SK-N-SH treated with all-trans-retinoic acid at 6 μM for 48 hours (cell line): ENCODE data around the gene FAM20B.

Experiments
- GLIS3 ChIP-seq: fragments of 250-450 bp; sonication (Bioruptor Pico); IDR thresholded peaks from 2 replicates; pipeline ENCODE4 v1.5.0; 2020; ENCODE audit warnings: mild to moderate bottlenecking, moderate library complexity
- PPARA ChIP-seq: fragments of 250-450 bp; sonication (Bioruptor Pico); IDR thresholded peaks from 2 replicates; pipeline ENCODE4 v1.5.0; 2020; ENCODE audit warnings: mild to moderate bottlenecking, borderline replicate concordance
- RARB ChIP-seq: fragments of 250-450 bp; sonication (Bioruptor Pico); IDR thresholded peaks from 2 replicates; pipeline ENCODE4 v1.8.0; 2021; ENCODE audit warnings: mild to moderate bottlenecking, moderate library complexity
- SNAI2 ChIP-seq: fragments of 250-450 bp; sonication (Bioruptor Pico); IDR thresholded peaks from 2 replicates; pipeline ENCODE4 v1.5.0; 2020; ENCODE audit warnings: mild to moderate bottlenecking, moderate library complexity
- TOX ChIP-seq: fragments of 250-450 bp; sonication (Bioruptor Pico); IDR thresholded peaks from 2 replicates; pipeline ENCODE4 v1.8.0; 2021; ENCODE audit warnings: mild to moderate bottlenecking, moderate library complexity, borderline replicate concordance
- ZFP3 ChIP-seq: fragments of 250-450 bp; sonication (Bioruptor Pico); IDR thresholded peaks from 2 replicates; pipeline ENCODE4 v1.5.0; 2020; ENCODE audit warnings: mild to moderate bottlenecking, moderate library complexity
- ZFP30 ChIP-seq: fragments of 450-650 bp; formaldehyde crosslinking; IDR thresholded peaks from 2 replicates; pipeline ENCODE4 v1.5.0; 2022; ENCODE audit warnings: mild to moderate bottlenecking, moderate library complexity
- TF ChIP-seq, protein P1 (sequence below): fragments of 250-450 bp; sonication (Bioruptor Pico); IDR thresholded peaks from 2 replicates; pipeline ENCODE4 v1.8.0; 2020; ENCODE audit warnings: mild to moderate bottlenecking, moderate library complexity, borderline replicate concordance
- TF ChIP-seq, protein P2 (sequence below): fragments of 250-450 bp; sonication (Bioruptor Pico); IDR thresholded peaks from 2 replicates; pipeline ENCODE4 v1.5.0; 2020; ENCODE audit warnings: mild to moderate bottlenecking, moderate library complexity
- TF ChIP-seq, protein P3 (sequence below): fragments of 250-450 bp; sonication (Bioruptor Pico); IDR thresholded peaks from 2 replicates; pipeline ENCODE4 v1.5.1; 2020; ENCODE audit warnings: low read depth, mild to moderate bottlenecking, moderate library complexity

DNA sequence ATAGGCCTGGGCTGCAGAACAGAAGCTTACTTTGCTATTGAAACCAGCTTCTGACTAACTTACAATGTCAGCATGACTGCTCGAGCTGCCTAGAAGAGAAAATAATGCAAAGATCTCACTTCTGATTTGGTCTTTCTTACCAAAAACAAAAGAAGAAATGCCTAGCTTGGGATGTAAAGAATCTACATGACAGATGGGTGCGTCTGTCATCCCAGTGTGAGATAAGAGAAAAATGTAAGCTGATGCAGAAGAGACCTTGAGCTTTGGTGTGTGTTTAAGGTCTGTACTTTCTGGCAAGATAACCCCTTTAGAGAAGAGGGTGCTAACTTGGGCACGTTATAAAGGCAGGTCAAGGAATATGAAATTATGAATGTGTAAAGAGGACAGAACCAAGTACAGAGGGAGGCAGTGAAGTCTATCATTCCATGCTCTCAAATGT, 3.6 kb downstream of the FAM20B start:
- TF ChIP-seq PPARA (CRISPR knock-in tag) (no peak), GLIS3 (CRISPR knock-in tag) (no peak), SNAI2 (CRISPR knock-in tag) (no peak), ZFP3 (CRISPR knock-in tag) (no peak), TOX (CRISPR knock-in tag) (no peak), ZFP30 (CRISPR knock-in tag) (no peak), RARB (CRISPR knock-in tag) (no peak)
- TF ChIP-seq, protein P1, sequence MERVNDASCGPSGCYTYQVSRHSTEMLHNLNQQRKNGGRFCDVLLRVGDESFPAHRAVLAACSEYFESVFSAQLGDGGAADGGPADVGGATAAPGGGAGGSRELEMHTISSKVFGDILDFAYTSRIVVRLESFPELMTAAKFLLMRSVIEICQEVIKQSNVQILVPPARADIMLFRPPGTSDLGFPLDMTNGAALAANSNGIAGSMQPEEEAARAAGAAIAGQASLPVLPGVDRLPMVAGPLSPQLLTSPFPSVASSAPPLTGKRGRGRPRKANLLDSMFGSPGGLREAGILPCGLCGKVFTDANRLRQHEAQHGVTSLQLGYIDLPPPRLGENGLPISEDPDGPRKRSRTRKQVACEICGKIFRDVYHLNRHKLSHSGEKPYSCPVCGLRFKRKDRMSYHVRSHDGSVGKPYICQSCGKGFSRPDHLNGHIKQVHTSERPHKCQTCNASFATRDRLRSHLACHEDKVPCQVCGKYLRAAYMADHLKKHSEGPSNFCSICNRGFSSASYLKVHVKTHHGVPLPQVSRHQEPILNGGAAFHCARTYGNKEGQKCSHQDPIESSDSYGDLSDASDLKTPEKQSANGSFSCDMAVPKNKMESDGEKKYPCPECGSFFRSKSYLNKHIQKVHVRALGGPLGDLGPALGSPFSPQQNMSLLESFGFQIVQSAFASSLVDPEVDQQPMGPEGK (CRISPR knock-in tag), result no peak
- TF ChIP-seq, protein P2, sequence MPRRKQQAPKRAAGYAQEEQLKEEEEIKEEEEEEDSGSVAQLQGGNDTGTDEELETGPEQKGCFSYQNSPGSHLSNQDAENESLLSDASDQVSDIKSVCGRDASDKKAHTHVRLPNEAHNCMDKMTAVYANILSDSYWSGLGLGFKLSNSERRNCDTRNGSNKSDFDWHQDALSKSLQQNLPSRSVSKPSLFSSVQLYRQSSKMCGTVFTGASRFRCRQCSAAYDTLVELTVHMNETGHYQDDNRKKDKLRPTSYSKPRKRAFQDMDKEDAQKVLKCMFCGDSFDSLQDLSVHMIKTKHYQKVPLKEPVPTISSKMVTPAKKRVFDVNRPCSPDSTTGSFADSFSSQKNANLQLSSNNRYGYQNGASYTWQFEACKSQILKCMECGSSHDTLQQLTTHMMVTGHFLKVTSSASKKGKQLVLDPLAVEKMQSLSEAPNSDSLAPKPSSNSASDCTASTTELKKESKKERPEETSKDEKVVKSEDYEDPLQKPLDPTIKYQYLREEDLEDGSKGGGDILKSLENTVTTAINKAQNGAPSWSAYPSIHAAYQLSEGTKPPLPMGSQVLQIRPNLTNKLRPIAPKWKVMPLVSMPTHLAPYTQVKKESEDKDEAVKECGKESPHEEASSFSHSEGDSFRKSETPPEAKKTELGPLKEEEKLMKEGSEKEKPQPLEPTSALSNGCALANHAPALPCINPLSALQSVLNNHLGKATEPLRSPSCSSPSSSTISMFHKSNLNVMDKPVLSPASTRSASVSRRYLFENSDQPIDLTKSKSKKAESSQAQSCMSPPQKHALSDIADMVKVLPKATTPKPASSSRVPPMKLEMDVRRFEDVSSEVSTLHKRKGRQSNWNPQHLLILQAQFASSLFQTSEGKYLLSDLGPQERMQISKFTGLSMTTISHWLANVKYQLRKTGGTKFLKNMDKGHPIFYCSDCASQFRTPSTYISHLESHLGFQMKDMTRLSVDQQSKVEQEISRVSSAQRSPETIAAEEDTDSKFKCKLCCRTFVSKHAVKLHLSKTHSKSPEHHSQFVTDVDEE, result no peak
- TF ChIP-seq, protein P3, sequence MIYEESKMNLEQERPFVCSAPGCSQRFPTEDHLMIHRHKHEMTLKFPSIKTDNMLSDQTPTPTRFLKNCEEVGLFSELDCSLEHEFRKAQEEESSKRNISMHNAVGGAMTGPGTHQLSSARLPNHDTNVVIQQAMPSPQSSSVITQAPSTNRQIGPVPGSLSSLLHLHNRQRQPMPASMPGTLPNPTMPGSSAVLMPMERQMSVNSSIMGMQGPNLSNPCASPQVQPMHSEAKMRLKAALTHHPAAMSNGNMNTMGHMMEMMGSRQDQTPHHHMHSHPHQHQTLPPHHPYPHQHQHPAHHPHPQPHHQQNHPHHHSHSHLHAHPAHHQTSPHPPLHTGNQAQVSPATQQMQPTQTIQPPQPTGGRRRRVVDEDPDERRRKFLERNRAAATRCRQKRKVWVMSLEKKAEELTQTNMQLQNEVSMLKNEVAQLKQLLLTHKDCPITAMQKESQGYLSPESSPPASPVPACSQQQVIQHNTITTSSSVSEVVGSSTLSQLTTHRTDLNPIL (CRISPR knock-in tag), result no peak
